Sigmoid colon (tissue), 7 donors: ENCODE data around the gene MGRN1. TPM values are rescaled to one million over a fixed set of nuclear protein-coding genes. Genes with fewer than 3 reads are reported as not detected.
A peak's percentile ranks its signal among the peaks of the same experiment; 100 is the strongest.

Experiments
- DNase-seq: peaks from one replicate; pipeline ENCODE4 v3.0.0-alpha.2; 2019
- H3K27ac ChIP-seq, 4 donors: fragments of 200-600 bp; sonication (generic); one replicate each; pipeline ENCODE4 v1.5.1; 2016 to 2019; ENCODE audit warnings: mild to moderate bottlenecking in 1 of 4
- H3K27me3 ChIP-seq, 3 donors: fragments of 200-600 bp; sonication (generic); one replicate each; pipeline ENCODE4 v1.5.1; 2019; ENCODE audit warnings: mild to moderate bottlenecking in 1 of 3
- H3K36me3 ChIP-seq, 4 donors: fragments of 200-600 bp; sonication (generic); one replicate each; pipeline ENCODE4 v1.5.1; 2016 to 2019
- H3K4me1 ChIP-seq, 4 donors: fragments of 200-600 bp; sonication (generic); one replicate each; pipeline ENCODE4 v1.5.1; 2017 to 2019
- H3K4me3 ChIP-seq, 4 donors: fragments of 200-600 bp; sonication (generic); one replicate each; pipeline ENCODE4 v1.5.1; 2017 to 2019; ENCODE audit warnings: mild to moderate bottlenecking in 2 of 4, moderate library complexity in 1 of 4
- H3K9me3 ChIP-seq, 4 donors: fragments of 200-600 bp in 3 of 4; sonication (generic) in 3 of 4; one replicate each; pipeline versions ENCODE4 v1.5.1 to v1.6.1; 2013 to 2019
- CTCF ChIP-seq, 4 experiments: fragments of 450-650 bp in 3 of 4; fragments of 200-600 bp in 1 of 4; IDR thresholded peaks; one replicate each; pipeline ENCODE4 v1.5.1; 2016 to 2019; ENCODE audit warnings: antibody characterized with exemption in 4 of 4, mild to moderate bottlenecking in 3 of 4, moderate library complexity in 2 of 4
- EP300 ChIP-seq, 4 donors: sonication (generic); formaldehyde crosslinking; IDR thresholded peaks; one replicate each; pipeline ENCODE4 v1.6.1; 2017; ENCODE audit warnings: antibody characterized with exemption in 4 of 4
- POLR2A ChIP-seq, 2 donors: fragments of 450-650 bp; IDR thresholded peaks; one replicate each; pipeline ENCODE4 v1.6.1; 2016; ENCODE audit warnings: antibody characterized with exemption in 2 of 2, mild to moderate bottlenecking in 2 of 2, moderate library complexity in 2 of 2
- POLR2AphosphoS5 ChIP-seq, 4 donors: sonication (generic); formaldehyde crosslinking; IDR thresholded peaks; one replicate each; pipeline ENCODE4 v1.6.1; 2017; ENCODE audit warnings: antibody characterized with exemption in 4 of 4
- WGBS, 2 donors: extraction: QIAGEN DNeasy Blood & Tissue Kit; methylation state at CpG; one replicate each; pipeline ENCODE4 v1.1.7; 2013; 5-methylcytosine and 5-hydroxymethylcytosine counted together
- intact Hi-C: fragments of 100-400 bp; cut with DNase I; formaldehyde crosslinking; loops from one replicate; pipeline ENCODE4 v1.15.1; 2023
- polyA plus RNA-seq, 3 donors: library from polyadenylated mRNA; stranded (reverse); fragments of 200-250 nt; gene quantifications; one replicate each; pipeline ENCODE4 v1.2.3, GENCODE V29; 2013
- total RNA-seq, 4 donors: library from RNA; depleted of rRNA; stranded (reverse); fragments of >200 nt; gene quantifications; one replicate each; pipeline ENCODE4 v1.1.0, GENCODE V29; 2016
- donor health status: healthy with polysubstance abuse.
- donor health status: Bipolar disorder and iron deficiency.
- donor health status: healthy.

The MGRN1 gene
- total and polyA plus RNA-seq, 7 donors = 16.8 to 37.9 (median 28.2) TPM

- Histone ChIP-seq H3K4me3 (no peak overlapping the region), H3K9me3 (no peaks in the 10 kb centered on the region), H3K36me3 (peaks cover 7 to 72% (median 34%) of the 10 kb centered on the region in 4 donors), H3K27ac (no peak overlapping the region), H3K4me1 (peaks cover 0 to 8% (median 3%) of the 10 kb centered on the region in 4 donors), H3K27me3 (no peaks in the 10 kb centered on the region)
- intact Hi-C loops = no loop called here
- 89 to 91% methylated on average over 8 of the region's 8 CpGs for WGBS, 2 donors
- no peak for DNase-seq
- TF ChIP-seq EP300 (IDR thresholded peaks at IDR 0.05) (no peak), POLR2AphosphoS5 (IDR thresholded peaks at IDR 0.05) (no peak), POLR2A (IDR thresholded peaks at IDR 0.05) (no peak), CTCF (IDR thresholded peaks at IDR 0.05) (no peak)
Measured at GRCh38 chr16:4687416-4687815, 62.8 kb downstream of the MGRN1 start.

GRCh38 chr16:4687946-4688673, 63.5 kb downstream of the MGRN1 start:
- Histone ChIP-seq H3K4me1 (peaks cover 0 to 11% (median 8%) of the 10 kb centered on the region in 4 donors), H3K27me3 (no peaks in the 10 kb centered on the region), H3K27ac (no peak overlapping the region), H3K4me3 (no peak overlapping the region), H3K36me3 (peaks cover 7 to 65% (median 33%) of the 10 kb centered on the region in 4 donors), H3K9me3 (no peaks in the 10 kb centered on the region)
- TF ChIP-seq CTCF (IDR thresholded peaks at IDR 0.05) = no peak
- no peak for TF ChIP-seq POLR2A (IDR thresholded peaks at IDR 0.05)
- TF ChIP-seq EP300 (IDR thresholded peaks at IDR 0.05) = no peak
- TF ChIP-seq POLR2AphosphoS5 (IDR thresholded peaks at IDR 0.05) = no peak
- WGBS, 2 donors = 95% methylated on average over 39 of the region's 39 CpGs
- DNase-seq = peak; percentile 66
- intact Hi-C loops = no loop called here

GRCh38 chr16:4688674-4689045, 64.0 kb downstream of the MGRN1 start:
- peak; percentile 61 for DNase-seq
- Histone ChIP-seq H3K4me1 (peaks cover 0 to 11% (median 8%) of the 10 kb centered on the region in 4 donors), H3K4me3 (no peak overlapping the region), H3K27me3 (no peaks in the 10 kb centered on the region), H3K9me3 (no peaks in the 10 kb centered on the region), H3K27ac (no peak overlapping the region), H3K36me3 (peaks cover 7 to 59% (median 30%) of the 10 kb centered on the region in 4 donors)
- no peak for TF ChIP-seq POLR2A (IDR thresholded peaks at IDR 0.05)
- TF ChIP-seq CTCF (IDR thresholded peaks at IDR 0.05) = no peak
- TF ChIP-seq POLR2AphosphoS5 (IDR thresholded peaks at IDR 0.05) = no peak
- no peak for TF ChIP-seq EP300 (IDR thresholded peaks at IDR 0.05)
- 95% methylated on average over 22 of the region's 22 CpGs for WGBS, 2 donors
- intact Hi-C loops = no loop called here

GRCh38 chr16:4689091-4689671, 64.6 kb downstream of the MGRN1 start:
- TF ChIP-seq POLR2AphosphoS5 (IDR thresholded peaks at IDR 0.05) (no peak), POLR2A (IDR thresholded peaks at IDR 0.05) (no peak), CTCF (IDR thresholded peaks at IDR 0.05) (no peak), EP300 (IDR thresholded peaks at IDR 0.05) (no peak)
- no peak for DNase-seq
- 92 to 94% methylated on average over 21 of the region's 21 CpGs for WGBS, 2 donors
- Histone ChIP-seq H3K4me1 (peaks cover 0 to 13% (median 11%) of the 10 kb centered on the region in 4 donors), H3K27ac (no peak overlapping the region), H3K9me3 (no peaks in the 10 kb centered on the region), H3K27me3 (no peaks in the 10 kb centered on the region), H3K36me3 (peaks cover 5 to 54% (median 25%) of the 10 kb centered on the region in 4 donors), H3K4me3 (no peak overlapping the region)
- intact Hi-C loops = no loop called here
